ENCODE results near the gene EBF4. TPM values are rescaled to one million over a fixed set of nuclear protein-coding genes. Genes with fewer than 3 reads are reported as not detected.

The EBF4 gene
- total RNA-seq, 1 experiment from 2014 or later = not detected

DNA sequence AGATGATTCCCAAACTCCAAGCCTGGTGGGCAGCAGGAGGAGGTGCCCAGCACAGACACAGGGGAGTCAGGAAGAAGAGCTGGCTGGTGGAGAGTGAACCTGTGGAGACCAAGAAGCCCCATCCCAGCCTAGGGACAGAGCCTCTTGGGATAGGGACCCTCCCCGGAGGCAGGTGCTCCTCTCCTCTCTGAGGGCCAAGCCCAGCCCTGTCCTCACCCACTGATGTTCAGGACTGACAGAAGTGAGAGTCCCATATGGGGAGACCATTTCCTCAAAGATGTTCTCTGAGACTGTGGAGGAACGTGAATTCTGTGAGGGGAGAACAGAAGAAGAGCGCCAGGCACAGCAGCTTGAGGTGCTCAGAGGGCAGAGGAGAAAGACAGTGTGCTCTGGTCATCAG, 2.4 kb upstream of the EBF4 start:
- POLR2A ChIA-PET = interaction anchor here (0.6 kb wide), 1 partner anchor 1365 kb away, joined by 3 read pairs; no protein-coding TSS in a partner anchor
- Mint-ChIP-seq H3K4me3 (ENCODE audit: unreplicated experiment) (no peak overlapping the region), H3K27me3 (ENCODE audit: insufficient read depth, unreplicated experiment) (peaks cover 53% of the 10 kb centered on the region), H3K4me1 (ENCODE audit: insufficient read depth, unreplicated experiment) (peaks cover 8% of the 10 kb centered on the region), H3K9me3 (ENCODE audit: unreplicated experiment) (no peaks in the 10 kb centered on the region), H3K27ac (ENCODE audit: low read depth, unreplicated experiment) (no peak overlapping the region), H3K36me3 (ENCODE audit: insufficient read depth, unreplicated experiment) (no peaks in the 10 kb centered on the region)
- TF ChIP-seq, protein P1, sequence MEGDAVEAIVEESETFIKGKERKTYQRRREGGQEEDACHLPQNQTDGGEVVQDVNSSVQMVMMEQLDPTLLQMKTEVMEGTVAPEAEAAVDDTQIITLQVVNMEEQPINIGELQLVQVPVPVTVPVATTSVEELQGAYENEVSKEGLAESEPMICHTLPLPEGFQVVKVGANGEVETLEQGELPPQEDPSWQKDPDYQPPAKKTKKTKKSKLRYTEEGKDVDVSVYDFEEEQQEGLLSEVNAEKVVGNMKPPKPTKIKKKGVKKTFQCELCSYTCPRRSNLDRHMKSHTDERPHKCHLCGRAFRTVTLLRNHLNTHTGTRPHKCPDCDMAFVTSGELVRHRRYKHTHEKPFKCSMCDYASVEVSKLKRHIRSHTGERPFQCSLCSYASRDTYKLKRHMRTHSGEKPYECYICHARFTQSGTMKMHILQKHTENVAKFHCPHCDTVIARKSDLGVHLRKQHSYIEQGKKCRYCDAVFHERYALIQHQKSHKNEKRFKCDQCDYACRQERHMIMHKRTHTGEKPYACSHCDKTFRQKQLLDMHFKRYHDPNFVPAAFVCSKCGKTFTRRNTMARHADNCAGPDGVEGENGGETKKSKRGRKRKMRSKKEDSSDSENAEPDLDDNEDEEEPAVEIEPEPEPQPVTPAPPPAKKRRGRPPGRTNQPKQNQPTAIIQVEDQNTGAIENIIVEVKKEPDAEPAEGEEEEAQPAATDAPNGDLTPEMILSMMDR (IDR thresholded peaks at IDR 0.05; ENCODE audit: unreplicated experiment) = no peak
- no peak for DNase-seq (ENCODE audit: unreplicated experiment)
- no TSS peak for BruUV-seq (replicated peaks)
- CTCF ChIA-PET = interaction anchor here (0.6 kb wide), 1 partner anchor 266 kb away, joined by 3 read pairs; no protein-coding TSS in a partner anchor
- intact Hi-C loops (cut with micrococcal nuclease) = no loop called here

DNA sequence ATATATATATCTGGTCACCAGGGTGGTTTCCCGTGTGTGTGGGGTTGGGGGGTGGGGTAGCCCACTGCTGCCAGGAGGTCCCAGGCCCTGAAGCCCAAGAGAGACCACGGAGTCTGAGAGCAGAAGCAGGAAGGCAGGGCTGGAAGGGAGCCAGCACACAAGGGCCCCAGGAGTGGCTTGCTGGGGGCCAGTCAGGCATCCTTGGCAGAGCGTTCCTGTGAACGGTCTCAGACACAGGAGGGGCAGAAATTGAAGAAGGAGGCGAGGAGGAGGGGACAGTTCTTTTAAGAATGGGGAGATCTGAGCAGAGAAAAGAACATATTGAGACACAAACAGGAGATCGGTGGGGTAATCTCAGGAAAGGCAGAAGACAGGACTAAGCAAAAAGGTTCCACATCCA, 1.9 kb upstream of the EBF4 start:
- Mint-ChIP-seq H3K36me3 (ENCODE audit: insufficient read depth, unreplicated experiment) (no peaks in the 10 kb centered on the region), H3K27ac (ENCODE audit: low read depth, unreplicated experiment) (no peak overlapping the region)

DNA sequence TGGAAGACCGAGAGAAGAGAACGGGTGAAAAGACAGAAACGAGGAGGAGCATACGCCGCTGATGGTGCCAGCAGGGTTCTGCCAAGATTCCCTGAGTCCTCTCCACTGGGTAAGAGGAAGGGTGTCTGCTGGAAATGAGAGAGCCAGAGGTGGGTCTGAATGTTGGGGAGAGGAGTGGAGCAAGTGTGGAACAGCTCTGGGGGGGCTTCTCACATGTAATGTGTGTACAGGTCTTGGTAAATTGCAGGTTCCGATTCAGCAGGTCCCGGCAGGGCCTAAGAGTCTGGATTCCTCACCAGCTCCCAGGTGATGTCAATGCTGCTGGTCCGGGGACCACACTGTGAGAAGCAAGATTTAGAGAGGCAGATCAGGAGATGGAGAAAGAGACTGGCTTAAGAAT, 1.5 kb upstream of the EBF4 start:
- CTCF ChIA-PET = no interaction called here

More for the DNA sequence above, 1.9 kb upstream of the EBF4 start:
- BruUV-seq (replicated peaks) = no TSS peak
- ChIA-PET POLR2A (interaction anchor here (0.6 kb wide), 1 partner anchor 33 kb away, joined by 3 read pairs; no protein-coding TSS in a partner anchor), CTCF (no interaction called here)
- TF ChIP-seq, protein P1 (IDR thresholded peaks at IDR 0.05; ENCODE audit: unreplicated experiment) = no peak
- DNase-seq (ENCODE audit: unreplicated experiment) = no peak
- Mint-ChIP-seq H3K27me3 (ENCODE audit: insufficient read depth, unreplicated experiment) (peaks cover 58% of the 10 kb centered on the region), H3K4me1 (ENCODE audit: insufficient read depth, unreplicated experiment) (peaks cover 8% of the 10 kb centered on the region), H3K4me3 (ENCODE audit: unreplicated experiment) (no peak overlapping the region), H3K9me3 (ENCODE audit: unreplicated experiment) (no peaks in the 10 kb centered on the region)
- intact Hi-C loops (cut with micrococcal nuclease) = no loop called here

DNA sequence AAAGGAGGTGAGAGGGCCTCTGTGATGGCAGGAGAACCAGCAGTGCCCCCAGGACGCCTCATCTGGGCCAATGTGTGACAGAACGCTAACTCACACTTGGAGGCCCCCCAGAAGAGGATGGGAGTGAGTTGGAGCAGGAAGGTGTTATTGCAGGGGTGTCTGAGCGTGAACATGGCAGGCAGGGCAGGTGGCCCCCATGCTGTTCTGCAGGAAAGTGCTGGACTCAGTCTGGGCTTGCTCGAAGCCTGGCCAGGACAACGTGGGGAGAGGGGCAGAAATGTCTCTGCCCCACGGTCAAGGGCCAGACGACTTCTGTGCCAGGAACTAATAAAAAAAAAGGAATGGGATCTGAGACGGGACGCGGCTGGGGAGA, 931 bp upstream of the EBF4 start:
- Mint-ChIP-seq H3K4me1 (ENCODE audit: insufficient read depth, unreplicated experiment) (peaks cover 8% of the 10 kb centered on the region), H3K27ac (ENCODE audit: low read depth, unreplicated experiment) (no peak overlapping the region), H3K36me3 (ENCODE audit: insufficient read depth, unreplicated experiment) (no peaks in the 10 kb centered on the region), H3K4me3 (ENCODE audit: unreplicated experiment) (peak overlapping the region; percentile 66), H3K27me3 (ENCODE audit: insufficient read depth, unreplicated experiment) (peaks cover 67% of the 10 kb centered on the region), H3K9me3 (ENCODE audit: unreplicated experiment) (no peaks in the 10 kb centered on the region)
- no TSS peak for BruUV-seq (replicated peaks)
- TF ChIP-seq, protein P1 (IDR thresholded peaks at IDR 0.05; ENCODE audit: unreplicated experiment) = no peak
- ChIA-PET CTCF (interaction anchor here (0.6 to 0.7 kb wide), 3 partner anchors 40 to 167 kb away, joined by 3 read pairs; no protein-coding TSS in a partner anchor), POLR2A (no interaction called here)
- no peak for DNase-seq (ENCODE audit: unreplicated experiment)
- intact Hi-C loops (cut with micrococcal nuclease) = no loop called here

More for the DNA sequence above, 1.5 kb upstream of the EBF4 start:
- H3K36me3 Mint-ChIP-seq (ENCODE audit: insufficient read depth, unreplicated experiment) = no peaks in the 10 kb centered on the region
- BruUV-seq (replicated peaks) = no TSS peak
- no peak for DNase-seq (ENCODE audit: unreplicated experiment)
- H3K4me1 Mint-ChIP-seq (ENCODE audit: insufficient read depth, unreplicated experiment) = peaks cover 8% of the 10 kb centered on the region
- peaks cover 62% of the 10 kb centered on the region for H3K27me3 Mint-ChIP-seq (ENCODE audit: insufficient read depth, unreplicated experiment)
- POLR2A ChIA-PET = interaction anchor here (0.6 kb wide), 1 partner anchor 32 kb away, joined by 3 read pairs; no protein-coding TSS in a partner anchor
- TF ChIP-seq, protein P1 (IDR thresholded peaks at IDR 0.05; ENCODE audit: unreplicated experiment) = no peak
- intact Hi-C loops (cut with micrococcal nuclease) = no loop called here
- H3K4me3 Mint-ChIP-seq (ENCODE audit: unreplicated experiment) = peak overlapping the region; percentile 66
- H3K27ac Mint-ChIP-seq (ENCODE audit: low read depth, unreplicated experiment) = no peak overlapping the region
- H3K9me3 Mint-ChIP-seq (ENCODE audit: unreplicated experiment) = no peaks in the 10 kb centered on the region

Data from MCF 10A (cell line).